GM21528 (cell line): ENCODE measurements around the gene LIMS4.
"Not testable (repeated sequence)": the region's sequence is repeated elsewhere in the genome, so short reads cannot be mapped to it uniquely, and the experiment has no call there.

Experiments used
- ATAC-seq: cut with Tn5 transposase; IDR thresholded peaks from one replicate; pipeline ENCODE4 v1.9.1; 2021; ENCODE audit warnings: mild to moderate bottlenecking, moderate library complexity; ENCODE audit not compliant: unreplicated experiment, low FRiP score

Gene LIMS4

GRCh38 chr2:110455080-110455670 lies 17.4 kb downstream of the LIMS4 start:
- ATAC-seq, result not testable (repeated sequence)

- ATAC-seq, result not testable (repeated sequence)
Measured at GRCh38 chr2:110450951-110451350, 21.7 kb downstream of the LIMS4 start.

GRCh38 chr2:110449127-110449947 lies 23.3 kb downstream of the LIMS4 start:
- ATAC-seq, result not testable (repeated sequence)

- ATAC-seq, result not testable (repeated sequence)
Measured at GRCh38 chr2:110446644-110447043, 26.0 kb downstream of the LIMS4 start.

GRCh38 chr2:110443305-110444005 lies 29.2 kb downstream of the LIMS4 start:
- ATAC-seq, result not testable (repeated sequence)

GRCh38 chr2:110441905-110442304 lies 30.7 kb downstream of the LIMS4 start:
- ATAC-seq, result not testable (repeated sequence)

GRCh38 chr2:110434565-110434964 lies 38.1 kb downstream of the LIMS4 start:
- ATAC-seq, result not testable (repeated sequence)

- ATAC-seq, result not testable (repeated sequence)
Measured at GRCh38 chr2:110425725-110426124, 46.9 kb downstream of the LIMS4 start.

GRCh38 chr2:110424421-110424820 lies 48.2 kb downstream of the LIMS4 start:
- ATAC-seq, result not testable (repeated sequence)

- not testable (repeated sequence) for ATAC-seq
Measured at GRCh38 chr2:110423574-110423962, 49.0 kb downstream of the LIMS4 start.

GRCh38 chr2:110422852-110423573 lies 49.6 kb downstream of the LIMS4 start:
- not testable (repeated sequence) for ATAC-seq

GRCh38 chr2:110420641-110421354 lies 51.8 kb downstream of the LIMS4 start:
- ATAC-seq, result not testable (repeated sequence)

GRCh38 chr2:110407142-110407541 lies 65.5 kb downstream of the LIMS4 start:
- not testable (repeated sequence) for ATAC-seq

GRCh38 chr2:110404988-110405387 lies 67.6 kb downstream of the LIMS4 start:
- not testable (repeated sequence) for ATAC-seq

- not testable (repeated sequence) for ATAC-seq
Measured at GRCh38 chr2:110404246-110404645, 68.4 kb downstream of the LIMS4 start.

- ATAC-seq, result not testable (repeated sequence)
Measured at GRCh38 chr2:110401001-110401618, 71.5 kb downstream of the LIMS4 start.

GRCh38 chr2:110399378-110399777 lies 73.2 kb downstream of the LIMS4 start:
- not testable (repeated sequence) for ATAC-seq

- ATAC-seq, result not testable (repeated sequence)
Measured at GRCh38 chr2:110395990-110396389, 76.6 kb downstream of the LIMS4 start.
